SK-N-SH (cell line): ENCODE measurements around the gene USP32. TPM values are rescaled to one million over a fixed set of nuclear protein-coding genes. Genes with fewer than 3 reads are reported as not detected.

ENCODE experiments used
- CTCF ChIA-PET: fragments of 300-600, 350-600 bp; formaldehyde crosslinking; extraction: SDS; loops from one replicate; lab custom pipeline; 2021; lab: Yijun Ruan, JAX
- POLR2A ChIA-PET: fragments of 350-600 bp; sonication (Branson Sonifier 250); formaldehyde crosslinking; extraction: SDS; loops from one replicate; lab custom pipeline; 2020; ENCODE audit warnings: antibody characterized with exemption, inconsistent platforms; lab: Yijun Ruan, JAX
- DNase-seq: peaks from one replicate; pipeline ENCODE4 v3.0.0; 2012
- H2AFZ ChIP-seq: fragments of 200-600 bp; sonication (generic); 2 replicates; pipeline ENCODE4 v1.8.1; 2016; ENCODE audit warnings: antibody characterized with exemption, mild to moderate bottlenecking, low read depth
- H3F3A ChIP-seq: fragments of 200-600 bp; sonication (generic); replicated peaks from 2 replicates; pipeline ENCODE3; 2016; ENCODE audit warnings: antibody characterized with exemption, mild to moderate bottlenecking; ENCODE audit not compliant: insufficient read depth
- H3K27ac ChIP-seq, 2 experiments: fragments of 200-500 bp in 1 of 2; fragments of 200-600 bp in 1 of 2; sonication (Bioruptor generic) in 1 of 2; sonication (generic), shearing (Covaris generic) in 1 of 2; 2 replicates each; pipeline versions ENCODE4 v1.5.1 to v1.6.1; 2014 to 2016; ENCODE audit warnings: low read depth in 2 of 2, inconsistent platforms in 1 of 2, low read length in 1 of 2, mild to moderate bottlenecking in 1 of 2, mixed read lengths in 1 of 2
- H3K27me3 ChIP-seq: fragments of 200-600 bp; sonication (generic), shearing (Covaris generic); 2 replicates; pipeline ENCODE4 v1.6.1; 2016; ENCODE audit warnings: mixed run types; ENCODE audit not compliant: insufficient read depth
- H3K36me3 ChIP-seq, 2 experiments: fragments of 200-500 bp in 1 of 2; fragments of 200-600 bp in 1 of 2; sonication (Bioruptor generic) in 1 of 2; sonication (generic) in 1 of 2; replicated peaks in 1 of 2; 2 replicates each; pipeline versions ENCODE3 to v1.5.1; 2014 to 2016; ENCODE audit warnings: low read length in 1 of 2, mild to moderate bottlenecking in 1 of 2; ENCODE audit not compliant: insufficient read depth in 2 of 2, control insufficient read depth in 1 of 2
- H3K4me1 ChIP-seq, 2 experiments: fragments of 200-500 bp in 1 of 2; fragments of 200-600 bp in 1 of 2; sonication (Bioruptor generic) in 1 of 2; sonication (generic), shearing (Covaris generic) in 1 of 2; 2 replicates each; pipeline versions ENCODE4 v1.5.1 to v1.6.1; 2014 to 2016; ENCODE audit warnings: low read depth in 1 of 2, low read length in 1 of 2, mixed run types in 1 of 2; ENCODE audit not compliant: insufficient read depth in 2 of 2, control insufficient read depth in 1 of 2
- H3K4me2 ChIP-seq: fragments of 200-600 bp; sonication (generic), shearing (Covaris generic); 2 replicates; pipeline ENCODE4 v1.6.1; 2017; ENCODE audit warnings: mixed run types
- H3K4me3 ChIP-seq, 2 experiments: fragments of 200-500 bp in 1 of 2; fragments of 200-600 bp in 1 of 2; sonication (Bioruptor generic) in 1 of 2; sonication (generic), shearing (Covaris generic) in 1 of 2; 2 replicates each; pipeline versions ENCODE4 v1.5.1 to v1.8.1; 2014 to 2016; ENCODE audit warnings: low read depth in 2 of 2, inconsistent platforms in 1 of 2, low read length in 1 of 2, mild to moderate bottlenecking in 1 of 2, mixed read lengths in 1 of 2, moderate library complexity in 1 of 2
- H3K79me2 ChIP-seq: fragments of 200-600 bp; sonication (generic); 2 replicates; pipeline ENCODE4 v1.8.1; 2017; ENCODE audit warnings: mild to moderate bottlenecking; ENCODE audit not compliant: insufficient read depth
- H3K9ac ChIP-seq: fragments of 200-600 bp; sonication (generic); 2 replicates; pipeline ENCODE4 v1.6.1; 2017; ENCODE audit warnings: mixed run types
- H3K9me2 ChIP-seq: fragments of 200-600 bp; sonication (generic); 2 replicates; pipeline ENCODE4 v1.6.1; 2017; ENCODE audit warnings: mixed run types
- H3K9me3 ChIP-seq: fragments of 200-600 bp; sonication (generic); 2 replicates; pipeline ENCODE4 v1.6.1; 2017; ENCODE audit warnings: mixed run types, mild to moderate bottlenecking, moderate library complexity
- H4K20me1 ChIP-seq: fragments of 200-600 bp; sonication (generic); 2 replicates; pipeline ENCODE4 v1.6.1; 2017; ENCODE audit warnings: mild to moderate bottlenecking, mixed run types; ENCODE audit not compliant: insufficient read depth
- CTCF ChIP-seq: fragments of 200-600 bp; sonication (generic); IDR thresholded peaks from 2 replicates; pipeline ENCODE4 v1.6.1; 2017; ENCODE audit warnings: antibody characterized with exemption, mild to moderate bottlenecking, moderate library complexity
- EP300 ChIP-seq, 2 experiments: IDR thresholded peaks; 2 replicates each; pipeline versions ENCODE4 v1.4.0 to v1.6.1; 2012; ENCODE audit warnings: borderline replicate concordance in 1 of 2, low read depth in 1 of 2, low read length in 1 of 2
- FOXM1 ChIP-seq: IDR thresholded peaks from 2 replicates; pipeline ENCODE4 v1.4.0; 2012; ENCODE audit warnings: low read depth, mild to moderate bottlenecking
- MXI1 ChIP-seq: IDR thresholded peaks from 2 replicates; pipeline ENCODE4 v1.6.1; 2012; ENCODE audit warnings: mild to moderate bottlenecking, low read depth, low read length, improper control_type of control experiment
- NRF1 ChIP-seq: IDR thresholded peaks from 2 replicates; pipeline ENCODE4 v1.6.1; 2012; ENCODE audit warnings: low read depth, mild to moderate bottlenecking, low read length
- RCOR1 ChIP-seq: fragments of 150-350 bp; IDR thresholded peaks from 2 replicates; pipeline ENCODE4 v1.6.1; 2017; ENCODE audit warnings: antibody characterized with exemption, low read length
- RFX5 ChIP-seq: IDR thresholded peaks from 2 replicates; pipeline ENCODE4 v1.6.1; 2012; ENCODE audit warnings: mild to moderate bottlenecking, improper control_type of control experiment, low read length
- SIN3A ChIP-seq: IDR thresholded peaks from 2 replicates; pipeline ENCODE4 v1.6.1; 2012; ENCODE audit warnings: low read depth, mild to moderate bottlenecking, low read length, moderate library complexity, borderline replicate concordance
- WGBS: methylation state at CpG from one replicate; pipeline ENCODE4 v1.1.6; 2017; ENCODE audit warnings: low lambda C conversion rate; 5-methylcytosine and 5-hydroxymethylcytosine counted together
- polyA plus RNA-seq, 3 experiments: library from polyadenylated mRNA; depleted of rRNA; stranded (reverse); fragments of >200 nt; gene quantifications; 2 replicates each; pipeline ENCODE4 v1.2.3, GENCODE V29; 2012
- TF ChIP-seq, protein P1 (sequence below): IDR thresholded peaks from 2 replicates; pipeline ENCODE4; 2012

Gene USP32
- polyA plus RNA-seq, 1 of the 3 experiments (the other 2 are of a cell fraction): 25.6 TPM

DNA sequence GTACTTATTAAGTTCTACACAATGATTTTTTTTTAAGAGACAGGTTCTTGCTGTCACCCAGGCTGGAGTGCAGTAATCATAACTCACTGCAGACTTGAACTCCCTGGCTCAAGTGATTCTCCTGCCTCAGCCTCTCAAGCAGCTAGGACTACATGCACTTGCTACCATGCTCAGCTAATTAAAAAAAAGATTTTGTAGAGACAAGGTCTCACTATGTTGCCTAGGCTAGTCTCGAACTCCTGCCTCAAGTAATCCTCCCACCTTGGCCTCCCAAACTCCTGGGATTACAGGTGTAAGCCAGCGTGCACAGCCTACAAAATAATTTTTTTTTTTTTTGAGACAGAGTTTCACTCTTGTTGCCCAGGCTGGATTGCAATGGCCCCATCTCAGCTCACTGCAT lies 22.2 kb downstream of the USP32 start:
- POLR2A ChIA-PET: no interaction called here
- 98% methylated on average over 2 of the region's 2 CpGs for WGBS
- H4K20me1 ChIP-seq: peaks cover 59% of the 10 kb centered on the region

GRCh38 chr17:60363700-60364405 lies 28.1 kb downstream of the USP32 start:
- no peak for DNase-seq
- no peaks in the 10 kb centered on the region for H3K9me2 ChIP-seq
- peaks cover 94% of the 10 kb centered on the region for H3K79me2 ChIP-seq
- no peak overlapping the region for H3K4me2 ChIP-seq
- H3K36me3 ChIP-seq: peaks cover 0 to 6% of the 10 kb centered on the region in 2 experiments
- H2AFZ ChIP-seq: no peak overlapping the region
- H3K9ac ChIP-seq: no peak overlapping the region
- no peak overlapping the region for H3K27ac ChIP-seq
- TF ChIP-seq RCOR1 (no peak), NRF1 (no peak), FOXM1 (no peak), CTCF (no peak), RFX5 (no peak), MXI1 (no peak), EP300 (IDR thresholded peaks at IDR 0.05; ENCODE audit: borderline replicate concordance in 1 of 2, low read depth in 1 of 2, low read length in 1 of 2) (no peak)
- TF ChIP-seq, protein P1, sequence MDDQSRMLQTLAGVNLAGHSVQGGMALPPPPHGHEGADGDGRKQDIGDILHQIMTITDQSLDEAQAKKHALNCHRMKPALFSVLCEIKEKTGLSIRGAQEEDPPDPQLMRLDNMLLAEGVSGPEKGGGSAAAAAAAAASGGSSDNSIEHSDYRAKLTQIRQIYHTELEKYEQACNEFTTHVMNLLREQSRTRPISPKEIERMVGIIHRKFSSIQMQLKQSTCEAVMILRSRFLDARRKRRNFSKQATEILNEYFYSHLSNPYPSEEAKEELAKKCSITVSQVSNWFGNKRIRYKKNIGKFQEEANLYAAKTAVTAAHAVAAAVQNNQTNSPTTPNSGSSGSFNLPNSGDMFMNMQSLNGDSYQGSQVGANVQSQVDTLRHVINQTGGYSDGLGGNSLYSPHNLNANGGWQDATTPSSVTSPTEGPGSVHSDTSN: no peak
- TF ChIP-seq, all 33 proteins: peak for 0
- Histone ChIP-seq H4K20me1 (peaks cover 61% of the 10 kb centered on the region), H3K27me3 (no peaks in the 10 kb centered on the region), H3K9me3 (no peaks in the 10 kb centered on the region), H3F3A (no peaks in the 10 kb centered on the region), H3K4me1 (no peaks in the 10 kb centered on the region), H3K4me3 (no peak overlapping the region)
- POLR2A ChIA-PET: interaction anchor here (1.0 kb wide), 1 partner anchor 28 kb away, joined by 6 read pairs; the partner anchor contains the start of gene USP32
- CTCF ChIA-PET: no interaction called here
- WGBS: 96% methylated on average over 3 of the region's 3 CpGs

More for the DNA sequence above, 22.2 kb downstream of the USP32 start:
- no peaks in the 10 kb centered on the region for H3K9me2 ChIP-seq
- no peak overlapping the region for H3K27ac ChIP-seq
- H3K9ac ChIP-seq: no peak overlapping the region
- H3K27me3 ChIP-seq: no peaks in the 10 kb centered on the region
- H3K36me3 ChIP-seq: peaks cover 0 to 17% of the 10 kb centered on the region in 2 experiments
- CTCF ChIA-PET: no interaction called here
- H3K4me1 ChIP-seq: no peaks in the 10 kb centered on the region
- H2AFZ ChIP-seq: no peak overlapping the region
- no peak overlapping the region for H3K4me2 ChIP-seq
- no peak for TF ChIP-seq SIN3A
- TF ChIP-seq, all 33 proteins: peak for 0
- DNase-seq: no peak
- Histone ChIP-seq H3K79me2 (peaks cover 98% of the 10 kb centered on the region), H3K9me3 (no peaks in the 10 kb centered on the region), H3F3A (peaks cover 6% of the 10 kb centered on the region), H3K4me3 (no peak overlapping the region)
